ENCODE results near the gene HM13.

Gene HM13

DNA sequence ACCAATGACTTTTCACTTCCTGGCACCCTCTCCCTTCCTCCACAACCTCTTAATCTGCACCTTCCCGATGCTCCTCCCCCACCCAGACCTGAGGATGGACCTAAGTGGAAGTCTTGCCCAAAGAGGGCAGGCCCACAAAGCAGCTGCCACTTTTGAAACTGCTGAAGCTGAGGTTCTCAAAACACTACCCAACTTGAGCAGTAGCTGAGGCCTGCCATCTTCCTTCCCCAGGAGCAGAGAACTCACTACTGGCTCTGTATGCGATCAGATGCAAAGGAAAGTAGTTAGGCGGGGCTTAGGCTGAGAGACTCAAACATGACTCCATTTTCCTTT lies 1.5 kb downstream of the HM13 start:
- Histone ChIP-seq H3K4me3 (ENCODE audit: insufficient read depth in 1 of 2, low read depth in 1 of 2, low read length in 2 of 2) (peak overlapping the region in 1 of 2 experiments; percentile 97), H3K9ac (ENCODE audit: low read length) (peak overlapping the region; percentile 97), H3K9me3 (ENCODE audit: control insufficient read depth, low read length) (no peaks in the 10 kb centered on the region), H2BK12ac (ENCODE audit: low read length in 2 of 2) (no peak overlapping the region), H2AK5ac (ENCODE audit: low read length, severe bottlenecking) (peak overlapping the region; percentile 2), H3K23ac (ENCODE audit: low read length in 2 of 2) (peak overlapping the region in 1 of 2 experiments; percentile 15), H3K36me3 (ENCODE audit: control insufficient read depth in 1 of 2, insufficient read depth in 2 of 2, low read depth in 1 of 2, low read length in 2 of 2) (peaks cover 16 to 33% of the 10 kb centered on the region in 2 experiments), H2BK5ac (ENCODE audit: low read depth, low read length, poor library complexity, severe bottlenecking) (peak overlapping the region; percentile 49), H3K4me2 (ENCODE audit: low read length, poor library complexity, severe bottlenecking) (peak overlapping the region; percentile 83), H3K79me1 (replicated peaks; ENCODE audit: low read length, poor library complexity, severe bottlenecking) (peaks cover 1% of the 10 kb centered on the region), H3K18ac (ENCODE audit: low read depth in 1 of 2, low read length in 2 of 2) (peak overlapping the region in 1 of 2 experiments; percentile 7), H2AFZ (ENCODE audit: low read depth, low read length) (no peak overlapping the region), H3K27ac (ENCODE audit: low read length, poor library complexity, severe bottlenecking) (no peak overlapping the region), H2BK15ac (ENCODE audit: low read depth, poor library complexity, severe bottlenecking) (no peak overlapping the region), H3K4ac (ENCODE audit: low read depth in 1 of 2, low read length in 2 of 2) (peak overlapping the region; percentile 15 to 53), H3K27me3 (ENCODE audit: control insufficient read depth in 1 of 2, insufficient read depth in 1 of 2, low read length in 2 of 2) (no peaks in the 10 kb centered on the region), H4K8ac (ENCODE audit: low read length) (peak overlapping the region; percentile 42), H2BK120ac (ENCODE audit: low read depth, low read length) (no peak overlapping the region), H4K91ac (ENCODE audit: low read length) (peak overlapping the region; percentile 2), H3K4me1 (ENCODE audit: control insufficient read depth, insufficient read depth, low read depth, low read length) (peaks cover 26% of the 10 kb centered on the region), H3K14ac (ENCODE audit: low read length in 2 of 2) (no peak overlapping the region)
- no peak for DNase-seq
- WGBS = 91% methylated on average over 3 of the region's 3 CpGs

DNA sequence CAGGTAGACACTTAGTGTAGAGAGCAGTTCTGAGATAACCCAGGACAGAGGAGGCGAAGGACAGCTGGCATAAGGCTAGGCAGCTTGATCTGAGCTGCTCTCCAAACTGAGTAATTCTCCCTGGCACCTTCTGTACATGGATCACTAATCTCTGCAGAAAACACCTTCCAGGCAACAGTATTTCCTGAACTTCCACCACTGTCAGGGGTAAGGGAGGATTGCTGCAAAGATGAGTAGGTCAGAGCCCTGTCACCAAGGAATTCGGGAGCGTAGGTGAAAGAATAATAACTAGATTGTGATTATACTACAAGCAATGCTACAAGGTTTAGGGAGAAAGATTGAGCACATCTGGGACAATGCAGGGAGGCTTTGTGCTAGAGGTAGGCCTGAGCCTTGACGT lies 1.9 kb downstream of the HM13 start:
- Histone ChIP-seq H3K4me1 (ENCODE audit: control insufficient read depth, insufficient read depth, low read depth, low read length) (peaks cover 27% of the 10 kb centered on the region), H3K4me2 (ENCODE audit: low read length, poor library complexity, severe bottlenecking) (peak overlapping the region; percentile 83), H2BK12ac (ENCODE audit: low read length in 2 of 2) (no peak overlapping the region), H3K4me3 (ENCODE audit: insufficient read depth in 1 of 2, low read depth in 1 of 2, low read length in 2 of 2) (peak overlapping the region in 1 of 2 experiments; percentile 97), H3K27me3 (ENCODE audit: control insufficient read depth in 1 of 2, insufficient read depth in 1 of 2, low read length in 2 of 2) (no peaks in the 10 kb centered on the region), H3K23ac (ENCODE audit: low read length in 2 of 2) (peak overlapping the region in 1 of 2 experiments; percentile 16), H2AFZ (ENCODE audit: low read depth, low read length) (no peak overlapping the region), H3K9ac (ENCODE audit: low read length) (peak overlapping the region; percentile 97), H3K79me1 (replicated peaks; ENCODE audit: low read length, poor library complexity, severe bottlenecking) (peaks cover 1% of the 10 kb centered on the region), H4K8ac (ENCODE audit: low read length) (no peak overlapping the region), H2AK5ac (ENCODE audit: low read length, severe bottlenecking) (no peak overlapping the region), H4K91ac (ENCODE audit: low read length) (no peak overlapping the region), H3K27ac (ENCODE audit: low read length, poor library complexity, severe bottlenecking) (no peak overlapping the region), H3K4ac (ENCODE audit: low read depth in 1 of 2, low read length in 2 of 2) (peak overlapping the region in 1 of 2 experiments; percentile 30), H3K9me3 (ENCODE audit: control insufficient read depth, low read length) (no peaks in the 10 kb centered on the region), H2BK15ac (ENCODE audit: low read depth, poor library complexity, severe bottlenecking) (no peak overlapping the region), H2BK5ac (ENCODE audit: low read depth, low read length, poor library complexity, severe bottlenecking) (no peak overlapping the region), H2BK120ac (ENCODE audit: low read depth, low read length) (no peak overlapping the region), H3K36me3 (ENCODE audit: control insufficient read depth in 1 of 2, insufficient read depth in 2 of 2, low read depth in 1 of 2, low read length in 2 of 2) (peaks cover 17 to 37% of the 10 kb centered on the region in 2 experiments), H3K18ac (ENCODE audit: low read depth in 1 of 2, low read length in 2 of 2) (no peak overlapping the region), H3K14ac (ENCODE audit: low read length in 2 of 2) (no peak overlapping the region)
- WGBS = 95% methylated on average over 4 of the region's 4 CpGs
- DNase-seq = no peak

DNA sequence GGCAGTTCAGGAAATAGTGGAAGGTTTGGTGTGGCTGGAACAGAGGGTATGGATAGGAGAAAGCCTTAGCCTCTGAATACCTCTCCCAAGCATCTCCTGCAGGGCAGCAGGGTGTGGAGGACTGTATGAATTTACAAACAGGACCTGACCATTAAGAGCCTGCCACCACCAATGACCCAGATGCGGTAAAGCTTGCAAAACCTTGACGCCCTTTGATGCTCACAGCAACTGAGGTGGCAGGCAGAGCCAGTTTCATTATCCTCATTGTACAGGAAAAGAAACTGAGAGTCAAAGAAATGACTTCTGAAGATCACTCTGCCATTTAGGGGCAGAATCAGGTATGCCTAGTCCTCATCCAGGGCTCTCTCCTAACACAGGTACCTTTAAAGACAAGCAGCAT lies 2.4 kb downstream of the HM13 start:
- no peak overlapping the region for H3K14ac ChIP-seq (ENCODE audit: low read length in 2 of 2)
- no peak overlapping the region for H2AFZ ChIP-seq (ENCODE audit: low read depth, low read length)
- DNase-seq = no peak
- H3K4me1 ChIP-seq (ENCODE audit: control insufficient read depth, insufficient read depth, low read depth, low read length) = peaks cover 29% of the 10 kb centered on the region
- H3K27me3 ChIP-seq (ENCODE audit: control insufficient read depth in 1 of 2, insufficient read depth in 1 of 2, low read length in 2 of 2) = no peaks in the 10 kb centered on the region
- no peak overlapping the region for H4K91ac ChIP-seq (ENCODE audit: low read length)
- peaks cover 1% of the 10 kb centered on the region for H3K79me1 ChIP-seq (replicated peaks; ENCODE audit: low read length, poor library complexity, severe bottlenecking)
- H3K4ac ChIP-seq (ENCODE audit: low read depth in 1 of 2, low read length in 2 of 2) = peak overlapping the region in 1 of 2 experiments; percentile 30
- H3K27ac ChIP-seq (ENCODE audit: low read length, poor library complexity, severe bottlenecking) = no peak overlapping the region
- no peaks in the 10 kb centered on the region for H3K9me3 ChIP-seq (ENCODE audit: control insufficient read depth, low read length)
- H3K23ac ChIP-seq (ENCODE audit: low read length in 2 of 2) = peak overlapping the region in 1 of 2 experiments; percentile 16
- H2BK12ac ChIP-seq (ENCODE audit: low read length in 2 of 2) = no peak overlapping the region
- H2BK15ac ChIP-seq (ENCODE audit: low read depth, poor library complexity, severe bottlenecking) = no peak overlapping the region
- H3K36me3 ChIP-seq (ENCODE audit: control insufficient read depth in 1 of 2, insufficient read depth in 2 of 2, low read depth in 1 of 2, low read length in 2 of 2) = peaks cover 17 to 37% of the 10 kb centered on the region in 2 experiments
- WGBS = 100% methylated on average over 2 of the region's 2 CpGs
- peak overlapping the region; percentile 83 for H3K4me2 ChIP-seq (ENCODE audit: low read length, poor library complexity, severe bottlenecking)
- H4K8ac ChIP-seq (ENCODE audit: low read length) = no peak overlapping the region
- no peak overlapping the region for H2BK120ac ChIP-seq (ENCODE audit: low read depth, low read length)
- no peak overlapping the region for H3K18ac ChIP-seq (ENCODE audit: low read depth in 1 of 2, low read length in 2 of 2)
- H3K9ac ChIP-seq (ENCODE audit: low read length) = peak overlapping the region; percentile 97
- H2AK5ac ChIP-seq (ENCODE audit: low read length, severe bottlenecking) = peak overlapping the region; percentile 8
- H3K4me3 ChIP-seq (ENCODE audit: insufficient read depth in 1 of 2, low read depth in 1 of 2, low read length in 2 of 2) = peak overlapping the region in 1 of 2 experiments; percentile 97
- no peak overlapping the region for H2BK5ac ChIP-seq (ENCODE audit: low read depth, low read length, poor library complexity, severe bottlenecking)

DNA sequence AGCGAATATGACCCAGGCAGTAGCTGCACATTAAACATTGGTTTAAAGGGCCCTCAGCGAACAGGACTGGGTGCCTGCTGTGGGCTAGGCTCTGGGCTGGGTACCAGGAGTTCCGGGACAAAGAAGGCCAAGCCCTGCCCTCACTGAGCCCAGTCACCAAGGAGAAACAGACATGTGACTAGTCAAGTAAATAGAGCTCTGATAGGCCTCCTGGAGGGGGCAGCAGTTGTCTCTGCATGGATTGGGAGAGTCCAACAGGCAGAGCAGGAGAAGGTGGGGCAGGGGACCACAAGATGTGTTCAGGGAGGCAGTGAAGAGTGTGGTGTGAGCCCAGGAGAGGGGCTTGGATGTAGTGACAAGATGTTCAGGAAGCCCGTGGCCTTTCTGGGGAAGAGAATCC lies 3.1 kb downstream of the HM13 start:
- Histone ChIP-seq H2BK5ac (ENCODE audit: low read depth, low read length, poor library complexity, severe bottlenecking) (no peak overlapping the region), H3K4me3 (ENCODE audit: insufficient read depth in 1 of 2, low read depth in 1 of 2, low read length in 2 of 2) (peak overlapping the region in 1 of 2 experiments; percentile 97), H4K8ac (ENCODE audit: low read length) (no peak overlapping the region), H4K91ac (ENCODE audit: low read length) (peak overlapping the region; percentile 6), H3K36me3 (ENCODE audit: control insufficient read depth in 1 of 2, insufficient read depth in 2 of 2, low read depth in 1 of 2, low read length in 2 of 2) (peaks cover 19 to 41% of the 10 kb centered on the region in 2 experiments), H3K4me1 (ENCODE audit: control insufficient read depth, insufficient read depth, low read depth, low read length) (peaks cover 33% of the 10 kb centered on the region), H3K18ac (ENCODE audit: low read depth in 1 of 2, low read length in 2 of 2) (no peak overlapping the region), H3K27ac (ENCODE audit: low read length, poor library complexity, severe bottlenecking) (peak overlapping the region; percentile 5), H3K9me3 (ENCODE audit: control insufficient read depth, low read length) (no peaks in the 10 kb centered on the region), H3K9ac (ENCODE audit: low read length) (peak overlapping the region; percentile 97), H2BK12ac (ENCODE audit: low read length in 2 of 2) (no peak overlapping the region), H3K4ac (ENCODE audit: low read depth in 1 of 2, low read length in 2 of 2) (no peak overlapping the region), H3K79me1 (replicated peaks; ENCODE audit: low read length, poor library complexity, severe bottlenecking) (peaks cover 4% of the 10 kb centered on the region), H3K14ac (ENCODE audit: low read length in 2 of 2) (no peak overlapping the region), H2BK15ac (ENCODE audit: low read depth, poor library complexity, severe bottlenecking) (no peak overlapping the region), H2BK120ac (ENCODE audit: low read depth, low read length) (no peak overlapping the region), H3K27me3 (ENCODE audit: control insufficient read depth in 1 of 2, insufficient read depth in 1 of 2, low read length in 2 of 2) (no peaks in the 10 kb centered on the region), H3K4me2 (ENCODE audit: low read length, poor library complexity, severe bottlenecking) (peak overlapping the region; percentile 6), H3K23ac (ENCODE audit: low read length in 2 of 2) (no peak overlapping the region), H2AK5ac (ENCODE audit: low read length, severe bottlenecking) (no peak overlapping the region), H2AFZ (ENCODE audit: low read depth, low read length) (no peak overlapping the region)
- DNase-seq = peak; percentile 76
- WGBS = 83% methylated on average over 3 of the region's 4 CpGs

All from mesenchymal stem cell (in vitro differentiated cells and primary cell).